ENCODE data around the gene ZNF385A. TPM values are rescaled to one million over a fixed set of nuclear protein-coding genes. Genes with fewer than 3 reads are reported as not detected.

The ZNF385A gene
- polyA plus RNA-seq, 1 experiment, result 0.96 TPM

DNA sequence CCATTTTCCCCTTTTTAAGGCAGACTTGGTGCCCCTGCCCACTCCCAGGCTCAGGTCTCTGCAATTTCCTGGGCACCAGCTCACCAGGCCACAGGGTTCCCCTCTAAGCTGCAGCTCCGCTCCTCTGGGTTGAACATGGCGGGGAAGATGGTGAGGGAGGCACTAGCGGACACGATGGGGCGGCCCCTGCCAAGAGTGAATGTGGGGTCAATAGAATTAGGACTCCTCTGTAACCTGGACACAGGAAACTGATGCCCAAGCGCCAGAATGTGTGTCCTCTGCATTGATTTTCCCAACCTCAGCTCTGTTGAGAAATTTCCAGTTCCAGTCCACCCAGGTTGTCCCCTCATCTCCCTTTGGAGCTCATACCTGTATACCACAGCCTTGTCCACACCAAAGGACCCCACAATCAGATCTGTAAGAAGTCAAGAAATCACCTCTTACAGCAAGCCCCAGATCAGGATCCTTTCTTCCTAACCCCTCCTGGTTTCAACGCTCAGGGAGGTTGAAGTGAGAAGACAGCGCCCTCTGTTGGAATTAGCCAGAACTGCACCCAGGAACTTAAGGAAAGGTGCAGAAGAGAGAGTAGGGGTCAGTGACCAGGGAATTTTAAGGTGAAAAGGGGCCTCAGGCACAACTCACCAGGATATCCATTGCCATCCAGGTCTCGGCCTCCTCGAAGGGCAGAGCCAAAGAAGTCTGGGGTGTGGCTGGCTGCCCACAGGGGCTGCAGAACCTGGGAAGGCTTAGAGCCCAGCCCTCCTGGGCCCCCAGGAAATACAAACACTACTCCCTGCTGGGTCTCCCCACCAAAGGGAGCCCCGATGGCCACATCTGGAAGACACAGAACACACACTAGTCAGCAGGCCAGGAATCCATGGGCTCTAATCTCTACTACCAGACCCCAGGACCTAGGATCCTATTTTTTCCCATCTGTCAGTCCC, 19.8 kb upstream of the ZNF385A start:
- Histone ChIP-seq H3K4me3 (ENCODE audit: low read depth, low read length) (no peak overlapping the region), H3K36me3 (ENCODE audit: control insufficient read depth, insufficient read depth, low read length) (peaks cover 74% of the 10 kb centered on the region), H3K27me3 (ENCODE audit: control insufficient read depth, insufficient read depth, low read length) (no peaks in the 10 kb centered on the region)
- POLR2A ChIA-PET, result interaction anchor here (0.6 kb wide), 1 partner anchor 40 kb away, joined by 3 read pairs; no protein-coding TSS in a partner anchor
- DNase-seq (ENCODE audit: low read depth), result no peak
- CTCF ChIA-PET, result interaction anchor here (0.6 to 12.3 kb wide), 16 partner anchors 8 to 419 kb away, joined by 3 to 643 read pairs (median 5); partner anchors contain the start of genes HOXC10, ITGA5 and ZNF385A
- TF ChIP-seq, protein P1, sequence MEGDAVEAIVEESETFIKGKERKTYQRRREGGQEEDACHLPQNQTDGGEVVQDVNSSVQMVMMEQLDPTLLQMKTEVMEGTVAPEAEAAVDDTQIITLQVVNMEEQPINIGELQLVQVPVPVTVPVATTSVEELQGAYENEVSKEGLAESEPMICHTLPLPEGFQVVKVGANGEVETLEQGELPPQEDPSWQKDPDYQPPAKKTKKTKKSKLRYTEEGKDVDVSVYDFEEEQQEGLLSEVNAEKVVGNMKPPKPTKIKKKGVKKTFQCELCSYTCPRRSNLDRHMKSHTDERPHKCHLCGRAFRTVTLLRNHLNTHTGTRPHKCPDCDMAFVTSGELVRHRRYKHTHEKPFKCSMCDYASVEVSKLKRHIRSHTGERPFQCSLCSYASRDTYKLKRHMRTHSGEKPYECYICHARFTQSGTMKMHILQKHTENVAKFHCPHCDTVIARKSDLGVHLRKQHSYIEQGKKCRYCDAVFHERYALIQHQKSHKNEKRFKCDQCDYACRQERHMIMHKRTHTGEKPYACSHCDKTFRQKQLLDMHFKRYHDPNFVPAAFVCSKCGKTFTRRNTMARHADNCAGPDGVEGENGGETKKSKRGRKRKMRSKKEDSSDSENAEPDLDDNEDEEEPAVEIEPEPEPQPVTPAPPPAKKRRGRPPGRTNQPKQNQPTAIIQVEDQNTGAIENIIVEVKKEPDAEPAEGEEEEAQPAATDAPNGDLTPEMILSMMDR (IDR thresholded peaks at IDR 0.05; ENCODE audit: insufficient read depth, low read depth, low read length), result peak; percentile 94

DNA sequence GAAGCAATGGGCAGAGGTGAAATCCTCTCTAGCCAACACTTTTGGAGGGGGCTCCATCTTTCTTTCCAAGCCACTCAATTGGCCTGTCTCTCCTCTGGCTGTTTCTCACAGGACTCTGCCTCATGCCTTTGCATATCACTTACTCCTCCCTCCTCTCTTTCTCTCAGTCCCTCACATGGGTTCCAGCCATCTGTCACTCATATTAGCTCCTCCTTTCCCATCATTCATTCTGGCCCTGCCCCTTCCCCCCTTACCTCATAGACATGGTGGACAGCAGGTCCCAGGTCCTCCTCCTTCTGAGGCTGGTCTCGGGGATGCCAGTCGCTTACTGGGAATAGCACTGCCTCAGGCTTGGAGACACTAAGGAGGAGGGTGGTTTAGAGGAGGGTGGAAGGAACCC, 16.6 kb upstream of the ZNF385A start:
- DNase-seq (ENCODE audit: low read depth), result no peak
- Histone ChIP-seq H3K36me3 (ENCODE audit: control insufficient read depth, insufficient read depth, low read length) (peaks cover 65% of the 10 kb centered on the region), H3K27me3 (ENCODE audit: control insufficient read depth, insufficient read depth, low read length) (no peaks in the 10 kb centered on the region), H3K4me3 (ENCODE audit: low read depth, low read length) (no peak overlapping the region)
- CTCF ChIA-PET, result interaction anchor here (0.8 to 12.3 kb wide), 8 partner anchors 9 to 37 kb away, joined by 4 to 643 read pairs (median 13); partner anchors contain the start of genes ITGA5 and ZNF385A
- TF ChIP-seq, protein P1 (IDR thresholded peaks at IDR 0.05; ENCODE audit: insufficient read depth, low read depth, low read length), result no peak
- POLR2A ChIA-PET, result no interaction called here

DNA sequence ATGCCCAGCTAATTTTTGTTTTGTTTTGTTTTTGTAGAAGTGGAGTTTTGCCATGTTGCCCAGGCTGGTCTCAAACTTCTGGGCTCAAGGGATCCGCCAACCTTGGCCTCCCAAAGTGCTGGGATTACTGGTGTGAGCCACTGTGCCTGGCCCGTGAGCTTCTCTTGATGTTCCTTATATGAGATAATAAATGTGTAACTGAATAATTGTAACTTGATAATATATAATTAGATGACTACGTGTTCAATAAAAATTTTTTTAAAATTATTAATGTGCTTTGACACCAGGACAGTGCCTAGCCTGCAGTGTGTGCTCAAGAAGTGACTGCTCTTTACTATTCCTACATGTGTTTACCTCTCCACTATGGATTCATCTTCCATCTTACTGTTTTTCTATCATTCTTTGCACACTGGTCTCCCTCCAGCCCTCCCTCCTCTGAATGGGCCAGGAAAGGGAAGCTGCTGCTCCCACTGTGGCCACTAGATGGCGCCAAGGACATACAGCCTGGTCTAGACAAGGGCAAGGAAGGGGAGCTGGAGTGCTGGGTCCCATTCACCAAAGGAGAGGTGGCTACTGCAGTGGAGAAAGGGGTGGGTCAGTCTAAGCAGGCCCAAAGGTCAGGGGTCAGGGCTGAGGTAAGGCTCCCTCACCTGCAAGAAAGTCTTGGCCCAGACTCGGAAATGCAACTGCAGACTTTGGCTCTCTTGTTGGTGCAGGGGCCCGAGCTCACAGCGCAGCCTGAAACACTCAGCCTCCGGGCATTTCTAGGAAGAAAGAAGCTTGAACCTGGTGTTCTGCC, 14.7 kb upstream of the ZNF385A start:
- DNase-seq (ENCODE audit: low read depth), result no peak
- CTCF ChIA-PET, result interaction anchor here (0.6 to 12.3 kb wide), 30 partner anchors 9 to 183 kb away, joined by 3 to 643 read pairs (median 4); partner anchors contain the start of genes ITGA5, NFE2 and ZNF385A
- no peak overlapping the region for H3K4me3 ChIP-seq (ENCODE audit: low read depth, low read length)
- POLR2A ChIA-PET, result interaction anchor here (0.6 to 1.1 kb wide), 2 partner anchors 33 to 40 kb away, joined by 3 read pairs; no protein-coding TSS in a partner anchor
- TF ChIP-seq, protein P1 (IDR thresholded peaks at IDR 0.05; ENCODE audit: insufficient read depth, low read depth, low read length), result peak; percentile 100
- no peaks in the 10 kb centered on the region for H3K27me3 ChIP-seq (ENCODE audit: control insufficient read depth, insufficient read depth, low read length)
- H3K36me3 ChIP-seq (ENCODE audit: control insufficient read depth, insufficient read depth, low read length), result peaks cover 62% of the 10 kb centered on the region

DNA sequence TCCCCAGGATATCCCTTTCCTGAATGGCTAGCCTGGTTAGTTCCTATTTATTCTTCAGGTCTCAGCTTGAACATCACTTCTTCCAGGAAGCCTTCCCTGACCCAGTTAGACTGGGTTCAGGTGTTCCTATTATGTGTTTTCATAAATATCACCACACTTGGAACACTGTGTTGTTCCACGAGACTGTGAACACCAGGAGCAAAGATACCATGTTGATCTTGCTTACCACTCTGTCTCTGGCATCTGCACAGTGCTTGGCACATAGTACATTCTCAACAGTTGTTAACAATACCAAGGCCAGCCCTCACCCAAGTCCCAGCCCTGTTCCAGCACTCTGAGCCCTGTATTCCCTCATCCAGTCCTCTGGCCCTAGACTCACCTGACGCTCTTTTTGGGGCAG, 13.7 kb upstream of the ZNF385A start:
- Histone ChIP-seq H3K4me3 (ENCODE audit: low read depth, low read length) (no peak overlapping the region), H3K36me3 (ENCODE audit: control insufficient read depth, insufficient read depth, low read length) (peaks cover 54% of the 10 kb centered on the region), H3K27me3 (ENCODE audit: control insufficient read depth, insufficient read depth, low read length) (no peaks in the 10 kb centered on the region)
- TF ChIP-seq, protein P1 (IDR thresholded peaks at IDR 0.05; ENCODE audit: insufficient read depth, low read depth, low read length), result no peak
- DNase-seq (ENCODE audit: low read depth), result no peak
- POLR2A ChIA-PET, result no interaction called here
- CTCF ChIA-PET, result interaction anchor here (1.4 to 12.3 kb wide), 5 partner anchors 15 to 40 kb away, joined by 3 to 643 read pairs (median 41); partner anchors contain the start of gene ITGA5
